K562 (cell line): ENCODE results near the gene LAMA5. TPM values are rescaled to one million over a fixed set of nuclear protein-coding genes. Genes with fewer than 3 reads are reported as not detected.

Experiments
- ASH1L ChIP-seq: fragments of 450-650 bp; IDR thresholded peaks from 2 replicates; pipeline ENCODE4 v1.6.1; 2018; ENCODE audit warnings: borderline replicate concordance, mild to moderate bottlenecking, low read depth; ENCODE audit not compliant: partially characterized antibody
- BCL6 ChIP-seq: fragments of 250-450 bp; sonication (Bioruptor Pico); IDR thresholded peaks from 2 replicates; pipeline ENCODE4 v1.4.0; 2020
- EGR1 ChIP-seq: fragments of 450-650 bp; conservative IDR thresholded peaks from 2 replicates; pipeline ENCODE4 v1.6.1; 2017; ENCODE audit warnings: mild to moderate bottlenecking
- FOS ChIP-seq: IDR thresholded peaks from 3 replicates; pipeline ENCODE4 v1.6.1; 2011; ENCODE audit not compliant: insufficient read length; ENCODE audit errors: extremely low read depth
- FOXM1 ChIP-seq, 2 experiments: fragments of 450-650 bp in 1 of 2; sonication (generic) in 1 of 2; formaldehyde crosslinking in 1 of 2; IDR thresholded peaks; 2 replicates each; pipeline versions ENCODE4 v1.6.1 to v1.9.0; 2017 to 2022; ENCODE audit warnings: low read depth in 2 of 2, mild to moderate bottlenecking in 2 of 2, missing genetic modification reagents in 1 of 2, moderate library complexity in 1 of 2
- HMGN3 ChIP-seq: IDR thresholded peaks from 2 replicates; pipeline ENCODE4 v1.6.1; 2011; ENCODE audit warnings: borderline replicate concordance, low read depth, mild to moderate bottlenecking, mixed read lengths, low read length; ENCODE audit not compliant: insufficient read length; ENCODE audit errors: extremely low read depth
- KDM2B ChIP-seq: fragments of 250-450 bp; sonication (Bioruptor Pico); IDR thresholded peaks from 2 replicates; pipeline ENCODE4 v1.8.0; 2021; ENCODE audit warnings: mild to moderate bottlenecking, moderate library complexity
- MTA1 ChIP-seq: fragments of 450-650 bp; IDR thresholded peaks from 2 replicates; pipeline ENCODE4 v1.6.1; 2017; ENCODE audit warnings: borderline replicate concordance
- NFIC ChIP-seq: fragments of 450-650 bp; IDR thresholded peaks from 2 replicates; pipeline ENCODE4 v1.6.1; 2017; ENCODE audit warnings: mild to moderate bottlenecking, inconsistent platforms
- NKRF ChIP-seq: fragments of 450-650 bp; IDR thresholded peaks from 2 replicates; pipeline ENCODE4 v1.6.1; 2016; ENCODE audit warnings: borderline replicate concordance
- RB1 ChIP-seq: fragments of 450-650 bp; IDR thresholded peaks from 2 replicates; pipeline ENCODE4 v1.6.1; 2017; ENCODE audit warnings: low read depth, mild to moderate bottlenecking
- RBM22 ChIP-seq: fragments of 200-400 bp; formaldehyde crosslinking; IDR thresholded peaks from 2 replicates; pipeline ENCODE4 v1.6.1; 2018; ENCODE audit warnings: low read length, low read depth; ENCODE audit not compliant: poor library complexity, severe bottlenecking
- RNF2 ChIP-seq: sonication (generic); IDR thresholded peaks from 2 replicates; pipeline ENCODE4 v1.6.1; 2016
- SMAD3 ChIP-seq: fragments of 450-650 bp; formaldehyde crosslinking; conservative IDR thresholded peaks from 2 replicates; pipeline ENCODE4 v1.4.0; 2020; ENCODE audit warnings: mild to moderate bottlenecking
- SMAD4 ChIP-seq: fragments of 250-450 bp; sonication (Bioruptor Pico); conservative IDR thresholded peaks from 2 replicates; pipeline ENCODE4 v1.8.0; 2021; ENCODE audit warnings: inconsistent platforms, mild to moderate bottlenecking, moderate library complexity
- SMARCB1 ChIP-seq: IDR thresholded peaks from 2 replicates; pipeline ENCODE4 v1.6.1; 2011; ENCODE audit warnings: improper control_type of control experiment, low read depth; ENCODE audit not compliant: insufficient read length
- SP2 ChIP-seq: IDR thresholded peaks from 2 replicates; pipeline ENCODE4 v1.6.1; 2011; ENCODE audit warnings: mild to moderate bottlenecking, low read depth, low read length, moderate library complexity; ENCODE audit not compliant: poor library complexity, severe bottlenecking; ENCODE audit errors: extremely low read depth
- TAL1 ChIP-seq: fragments of 450-650 bp; IDR thresholded peaks from 2 replicates; pipeline ENCODE4 v1.6.1; 2016; ENCODE audit warnings: mild to moderate bottlenecking
- U2AF2 ChIP-seq: fragments of 200-400 bp; formaldehyde crosslinking; optimal IDR thresholded peaks from 2 replicates; pipeline ENCODE3; 2017; ENCODE audit warnings: low read depth, mild to moderate bottlenecking, low read length
- ZEB2 ChIP-seq: fragments of 450-650 bp; IDR thresholded peaks from 2 replicates; pipeline ENCODE4 v1.6.1; 2016
- ZNF23 ChIP-seq: fragments of 250-450 bp; sonication (Bioruptor Pico); IDR thresholded peaks from 2 replicates; pipeline ENCODE4 v1.4.0; 2020; ENCODE audit warnings: mild to moderate bottlenecking
- ZNF311 ChIP-seq: fragments of 250-450 bp; sonication (Bioruptor Pico); IDR thresholded peaks from 2 replicates; pipeline ENCODE4 v1.4.0; 2020; ENCODE audit warnings: mild to moderate bottlenecking, moderate library complexity
- ZNF609 ChIP-seq: sonication (generic); formaldehyde crosslinking; IDR thresholded peaks from 2 replicates; pipeline ENCODE4 v1.8.1; 2023; ENCODE audit warnings: missing genetic modification reagents, mild to moderate bottlenecking, borderline replicate concordance
- polyA plus RNA-seq, 8 experiments: library from polyadenylated mRNA; depleted of rRNA in 4 of 8; stranded (reverse) in 5 of 8; unstranded in 3 of 8; fragments of >200 nt; fragmentation: Nextera tagmentation in 2 of 8; fragmentation: Illumina TruSeq in 1 of 8; extraction: Ambion mirVana in 2 of 8; extraction: Trizol in 1 of 8; gene quantifications; 2 replicates each; pipeline versions ENCODE4 v1.2.1 to v1.2.3, GENCODE V29; 2011 to 2014; ENCODE audit warnings: inconsistent platforms in 1 of 8, missing spikeins in 1 of 8
- total RNA-seq, 7 experiments: library from RNA; depleted of rRNA in 6 of 7; stranded (reverse); fragments of >200 nt in 6 of 7; fragmentation: Illumina TruSeq in 2 of 7; extraction: Trizol in 2 of 7; gene quantifications; 2 replicates each; pipeline versions ENCODE4 v1.2.1 to v1.2.3, GENCODE V29; 2011 to 2021; ENCODE audit warnings: low replicate concordance in 1 of 7

Gene LAMA5
- total and polyA plus RNA-seq, 9 of the 15 experiments (the other 6 are each of a cell fraction or from before 2014, with no cell fraction given) = 0.31 to 101 (median 7.8) TPM

DNA sequence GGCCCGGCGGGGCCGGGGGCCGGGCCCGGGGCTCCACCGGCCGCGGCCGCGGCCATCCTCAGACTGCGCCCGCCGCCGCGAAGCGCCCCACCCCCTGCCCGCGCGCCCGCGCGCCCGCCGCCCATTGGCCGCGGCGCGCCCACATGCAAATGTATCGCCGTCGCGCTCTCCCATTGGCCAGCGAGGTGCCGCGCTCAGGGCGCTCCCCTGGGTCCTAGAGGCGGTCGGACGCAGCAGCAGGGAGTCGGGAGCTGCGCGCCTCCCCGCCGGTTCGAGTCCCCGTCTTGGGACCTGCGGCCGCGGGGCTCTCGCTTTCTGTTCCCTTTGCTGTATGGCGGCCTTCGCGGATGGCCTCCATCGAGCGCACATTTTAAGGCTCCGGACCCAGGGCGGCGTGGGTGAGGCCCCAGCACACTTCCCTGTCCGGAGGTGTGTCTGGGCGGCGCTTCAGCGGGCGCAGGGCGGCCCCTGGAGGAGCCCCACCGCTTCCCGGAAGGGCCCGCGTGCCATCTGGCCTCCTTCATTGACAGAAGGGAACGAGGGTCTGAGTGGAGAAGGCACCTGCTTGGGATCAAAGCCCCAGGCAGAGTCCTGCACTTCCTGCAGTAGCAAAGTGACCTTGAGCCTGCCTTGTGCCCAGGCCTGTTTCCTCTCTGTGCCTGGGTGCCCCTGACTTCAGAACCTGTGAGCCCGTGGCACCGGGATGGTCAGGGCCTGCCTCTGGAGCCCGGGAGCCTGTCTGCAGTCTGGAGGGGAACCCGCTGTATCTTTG, 40.3 kb upstream of the LAMA5 start, which contains the start of gene CABLES2 (continued):
- TF ChIP-seq RBM22 (peak; percentile 71), RNF2 (peak; percentile 65), ASH1L (no peak), FOS (peak; percentile 62), SMAD3 (no peak), MTA1 (no peak), HMGN3 (peak; percentile 92), TAL1 (no peak), ZEB2 (no peak), BCL6 (CRISPR knock-in tag) (no peak), U2AF2 (no peak), ZNF23 (no peak), KDM2B (peak; percentile 83; the same call in 1 of the 2 replicates), NKRF (peak; percentile 83; the same call in 1 of the 2 replicates), NFIC (no peak; the same call in 1 of the 2 replicates), SP2 (peak; percentile 5), ZNF311 (CRISPR knock-in tag) (no peak), SMARCB1 (peak; percentile 91), FOXM1 (IDR thresholded peaks at IDR 0.05; ENCODE audit: low read depth) (peak; percentile 87), FOXM1 (CRISPR knock-in tag; IDR thresholded peaks at IDR 0.05; ENCODE audit: low read depth) (0 out of 2 replicates have a peak, but pooled peaks have one; percentile 37), EGR1 (peak; percentile 43; the same call in 1 of the 2 replicates), ZNF609 (CRISPR knock-in tag) (no peak), SMAD4 (CRISPR knock-in tag) (peak; percentile 86), RB1 (peak; percentile 97)
